ENCODE data around the gene LRRC58.
A peak's percentile ranks its signal among the peaks of the same experiment; 100 is the strongest.
"Not testable (repeated sequence)": the region's sequence is repeated elsewhere in the genome, so short reads cannot be mapped to it uniquely, and the experiment has no call there.

Gene LRRC58

GRCh38 chr3:120348991-120349854 lies at the start of gene LRRC58:
Gene LRRC58 (minus strand): TSS chr3:120349354. CDS start chr3:120349243, 111 bp downstream.
- no peaks in the 10 kb centered on the region for H3K9me3 ChIP-seq (ENCODE audit: control insufficient read depth, insufficient read depth, low read length)
- H3K36me3 ChIP-seq (ENCODE audit: control insufficient read depth, insufficient read depth, low read length), result no peaks in the 10 kb centered on the region; the same call in 1 of the 2 replicates
- no peaks in the 10 kb centered on the region for H3K27me3 ChIP-seq (ENCODE audit: control insufficient read depth, insufficient read depth, low read length)
- peak within 1 kb of the TSS; percentile 82 for H3K4me3 ChIP-seq (ENCODE audit: low read length)
- no peak within 1 kb of the TSS for H3K27ac ChIP-seq (ENCODE audit: low read length)
- no peaks in the 10 kb centered on the region for H3K4me1 ChIP-seq (ENCODE audit: control insufficient read depth, insufficient read depth, low read length)
- WGBS (ENCODE audit: insufficient coverage, insufficient read length), result no CpG with 5 or more reads among the region's 95 CpGs
- peak; percentile 54 for DNase-seq (ENCODE audit: low read depth, low spot score)

- Histone ChIP-seq H3K9me3 (ENCODE audit: control insufficient read depth, insufficient read depth, low read length) (no peaks in the 10 kb centered on the region), H3K4me3 (ENCODE audit: low read length) (no peak overlapping the region), H3K4me1 (ENCODE audit: control insufficient read depth, insufficient read depth, low read length) (no peaks in the 10 kb centered on the region), H3K36me3 (ENCODE audit: control insufficient read depth, insufficient read depth, low read length) (peaks cover 50% of the 10 kb centered on the region), H3K27me3 (ENCODE audit: control insufficient read depth, insufficient read depth, low read length) (no peaks in the 10 kb centered on the region), H3K27ac (ENCODE audit: low read length) (no peak overlapping the region)
- DNase-seq (ENCODE audit: low read depth, low spot score), result no peak
- WGBS (ENCODE audit: insufficient coverage, insufficient read length), result no CpG with 5 or more reads among the region's 8 CpGs
Observed at GRCh38 chr3:120396469-120396868, 47.3 kb upstream of the LRRC58 start.

GRCh38 chr3:120394347-120394746 lies 45.2 kb upstream of the LRRC58 start:
- Histone ChIP-seq H3K4me1 (ENCODE audit: control insufficient read depth, insufficient read depth, low read length) (no peaks in the 10 kb centered on the region), H3K27me3 (ENCODE audit: control insufficient read depth, insufficient read depth, low read length) (no peaks in the 10 kb centered on the region), H3K27ac (ENCODE audit: low read length) (no peak overlapping the region), H3K36me3 (ENCODE audit: control insufficient read depth, insufficient read depth, low read length) (peaks cover 30% of the 10 kb centered on the region), H3K4me3 (ENCODE audit: low read length) (no peak overlapping the region), H3K9me3 (ENCODE audit: control insufficient read depth, insufficient read depth, low read length) (no peaks in the 10 kb centered on the region)
- no peak for DNase-seq (ENCODE audit: low read depth, low spot score)
- no CpG with 5 or more reads among the region's 2 CpGs for WGBS (ENCODE audit: insufficient coverage, insufficient read length)

GRCh38 chr3:120393761-120394160 lies 44.6 kb upstream of the LRRC58 start:
- H3K27ac ChIP-seq (ENCODE audit: low read length), result no peak overlapping the region
- WGBS (ENCODE audit: insufficient coverage, insufficient read length), result no CpG with 5 or more reads among the region's 2 CpGs
- no peaks in the 10 kb centered on the region for H3K4me1 ChIP-seq (ENCODE audit: control insufficient read depth, insufficient read depth, low read length)
- no peak overlapping the region for H3K4me3 ChIP-seq (ENCODE audit: low read length)
- no peaks in the 10 kb centered on the region for H3K27me3 ChIP-seq (ENCODE audit: control insufficient read depth, insufficient read depth, low read length)
- no peaks in the 10 kb centered on the region for H3K9me3 ChIP-seq (ENCODE audit: control insufficient read depth, insufficient read depth, low read length)
- DNase-seq (ENCODE audit: low read depth, low spot score), result no peak
- H3K36me3 ChIP-seq (ENCODE audit: control insufficient read depth, insufficient read depth, low read length), result peaks cover 26% of the 10 kb centered on the region; the same call in 1 of the 2 replicates

GRCh38 chr3:120393243-120393642 lies 44.1 kb upstream of the LRRC58 start:
- Histone ChIP-seq H3K36me3 (ENCODE audit: control insufficient read depth, insufficient read depth, low read length) (peaks cover 22% of the 10 kb centered on the region; the same call in 1 of the 2 replicates), H3K27me3 (ENCODE audit: control insufficient read depth, insufficient read depth, low read length) (no peaks in the 10 kb centered on the region), H3K27ac (ENCODE audit: low read length) (no peak overlapping the region), H3K9me3 (ENCODE audit: control insufficient read depth, insufficient read depth, low read length) (no peaks in the 10 kb centered on the region), H3K4me1 (ENCODE audit: control insufficient read depth, insufficient read depth, low read length) (no peaks in the 10 kb centered on the region), H3K4me3 (ENCODE audit: low read length) (no peak overlapping the region)
- no peak for DNase-seq (ENCODE audit: low read depth, low spot score)
- no CpG with 5 or more reads among the region's 4 CpGs for WGBS (ENCODE audit: insufficient coverage, insufficient read length)

DNA sequence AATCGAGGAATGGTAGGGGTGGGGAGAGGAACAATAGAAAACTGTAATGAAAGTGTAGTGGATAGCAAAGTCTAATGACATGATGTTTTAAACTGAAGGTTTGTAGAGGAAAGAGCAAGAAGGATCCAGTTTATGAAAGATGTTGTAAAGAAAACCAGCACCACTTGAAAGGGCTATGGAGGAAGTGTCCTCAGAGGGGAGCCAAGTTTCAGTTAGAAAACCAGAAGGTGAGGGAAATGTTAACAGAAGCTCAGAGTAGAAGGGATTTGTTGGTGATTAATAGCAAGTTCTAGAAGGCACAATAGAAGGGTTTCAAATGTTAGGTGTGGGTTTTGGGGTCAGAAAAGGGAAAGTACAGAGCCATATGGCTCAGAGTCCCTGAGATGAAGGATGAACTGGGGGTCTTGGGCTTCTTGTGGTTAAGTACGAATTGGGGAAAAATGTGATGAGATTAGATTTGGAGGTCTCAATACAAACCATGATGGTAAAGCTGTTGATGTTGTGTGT lies 33.8 kb upstream of the LRRC58 start:
- no peak for DNase-seq (ENCODE audit: low read depth, low spot score)
- no peaks in the 10 kb centered on the region for H3K4me1 ChIP-seq (ENCODE audit: control insufficient read depth, insufficient read depth, low read length)
- 100% methylated on average over 1 of the region's 2 CpGs for WGBS (ENCODE audit: insufficient coverage, insufficient read length)
- H3K27ac ChIP-seq (ENCODE audit: low read length), result no peak overlapping the region
- peaks cover 1% of the 10 kb centered on the region; the same call in 1 of the 2 replicates for H3K27me3 ChIP-seq (ENCODE audit: control insufficient read depth, insufficient read depth, low read length)
- H3K9me3 ChIP-seq (ENCODE audit: control insufficient read depth, insufficient read depth, low read length), result no peaks in the 10 kb centered on the region
- H3K4me3 ChIP-seq (ENCODE audit: low read length), result no peak overlapping the region
- no peaks in the 10 kb centered on the region for H3K36me3 ChIP-seq (ENCODE audit: control insufficient read depth, insufficient read depth, low read length)

GRCh38 chr3:120381503-120381902 lies 32.3 kb upstream of the LRRC58 start:
- no CpG with 5 or more reads among the region's 2 CpGs for WGBS (ENCODE audit: insufficient coverage, insufficient read length)

DNA sequence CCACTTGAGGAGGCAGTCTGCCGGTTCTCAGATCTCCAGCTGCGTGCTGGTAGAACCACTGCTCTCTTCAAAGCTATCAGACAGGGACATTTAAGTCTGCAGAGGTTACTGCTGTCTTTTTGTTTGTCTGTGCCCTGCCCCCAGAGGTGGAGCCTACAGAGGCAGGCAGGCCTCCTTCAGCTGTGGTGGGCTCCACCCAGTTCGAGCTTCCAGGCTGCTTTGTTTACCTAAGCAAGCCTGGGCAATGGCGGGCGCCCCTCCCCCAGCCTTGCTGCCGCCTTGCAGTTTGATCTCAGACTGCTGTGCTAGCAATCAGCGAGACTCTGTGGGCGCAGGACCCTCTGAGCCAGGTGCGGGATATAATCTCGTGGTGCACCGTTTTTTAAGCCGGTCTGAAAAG lies 28.8 kb upstream of the LRRC58 start:
- H3K27me3 ChIP-seq (ENCODE audit: control insufficient read depth, insufficient read depth, low read length); DNase-seq (ENCODE audit: low read depth, low spot score); H3K4me3 ChIP-seq (ENCODE audit: low read length); H3K4me1 ChIP-seq (ENCODE audit: control insufficient read depth, insufficient read depth, low read length); H3K9me3 ChIP-seq (ENCODE audit: control insufficient read depth, insufficient read depth, low read length); H3K27ac ChIP-seq (ENCODE audit: low read length); H3K36me3 ChIP-seq (ENCODE audit: control insufficient read depth, insufficient read depth, low read length): not testable (repeated sequence)
- WGBS (ENCODE audit: insufficient coverage, insufficient read length), result no CpG with 5 or more reads among the region's 12 CpGs

More at GRCh38 chr3:120381503-120381902, 32.3 kb upstream of the LRRC58 start:
- Histone ChIP-seq H3K27ac (ENCODE audit: low read length) (no peak overlapping the region), H3K4me3 (ENCODE audit: low read length) (no peak overlapping the region), H3K36me3 (ENCODE audit: control insufficient read depth, insufficient read depth, low read length) (no peaks in the 10 kb centered on the region), H3K9me3 (ENCODE audit: control insufficient read depth, insufficient read depth, low read length) (no peaks in the 10 kb centered on the region), H3K4me1 (ENCODE audit: control insufficient read depth, insufficient read depth, low read length) (no peaks in the 10 kb centered on the region), H3K27me3 (ENCODE audit: control insufficient read depth, insufficient read depth, low read length) (peaks cover under 1% of the 10 kb centered on the region; the same call in 1 of the 2 replicates)
- DNase-seq (ENCODE audit: low read depth, low spot score), result no peak

DNA sequence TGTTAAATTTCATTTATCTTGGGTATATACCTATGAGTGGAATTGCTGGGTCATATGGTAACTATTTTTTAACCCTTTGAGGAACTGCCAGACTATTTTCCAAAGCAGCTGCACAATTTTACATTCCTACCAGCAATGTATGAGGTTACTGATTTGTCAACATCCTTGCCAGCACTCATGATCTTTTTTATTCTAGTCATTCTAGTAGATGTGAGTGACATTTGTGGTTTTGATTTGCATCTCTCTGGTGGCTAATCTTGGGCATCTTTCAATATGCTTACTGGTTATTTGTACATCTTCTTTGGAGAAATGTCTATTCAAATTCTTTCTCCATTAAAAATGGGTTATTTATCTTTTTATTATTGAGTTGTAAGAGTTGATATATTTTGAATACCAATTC lies 21.3 kb upstream of the LRRC58 start:
- Histone ChIP-seq H3K36me3 (ENCODE audit: control insufficient read depth, insufficient read depth, low read length) (no peaks in the 10 kb centered on the region), H3K9me3 (ENCODE audit: control insufficient read depth, insufficient read depth, low read length) (no peaks in the 10 kb centered on the region), H3K27ac (ENCODE audit: low read length) (no peak overlapping the region), H3K4me3 (ENCODE audit: low read length) (no peak overlapping the region), H3K4me1 (ENCODE audit: control insufficient read depth, insufficient read depth, low read length) (no peaks in the 10 kb centered on the region), H3K27me3 (ENCODE audit: control insufficient read depth, insufficient read depth, low read length) (no peaks in the 10 kb centered on the region)
- no peak for DNase-seq (ENCODE audit: low read depth, low spot score)

DNA sequence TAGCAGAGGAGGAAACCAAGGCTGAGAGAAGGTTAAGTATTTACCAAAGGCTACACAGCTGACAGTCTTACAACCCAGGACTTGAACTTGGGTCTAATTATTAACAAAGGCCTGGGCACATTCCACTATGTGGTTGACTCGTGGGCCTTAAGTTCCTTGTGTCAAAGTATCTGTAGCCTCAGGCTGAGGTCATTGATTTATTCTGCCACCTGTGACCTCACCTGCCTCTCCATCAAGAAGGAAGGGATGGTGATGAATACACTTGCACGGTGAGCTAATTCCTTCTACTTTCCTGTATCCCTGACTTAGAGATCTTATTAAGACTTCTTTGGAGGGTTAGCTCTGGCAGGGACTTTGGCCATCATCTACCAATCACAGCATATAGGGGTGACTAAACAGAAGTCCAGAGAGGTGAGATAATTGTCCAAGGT lies 19.9 kb upstream of the LRRC58 start:
- no peaks in the 10 kb centered on the region for H3K27me3 ChIP-seq (ENCODE audit: control insufficient read depth, insufficient read depth, low read length)
- H3K4me1 ChIP-seq (ENCODE audit: control insufficient read depth, insufficient read depth, low read length), result no peaks in the 10 kb centered on the region
- H3K4me3 ChIP-seq (ENCODE audit: low read length), result no peak overlapping the region
- H3K27ac ChIP-seq (ENCODE audit: low read length), result no peak overlapping the region
- no CpG with 5 or more reads among the region's 2 CpGs for WGBS (ENCODE audit: insufficient coverage, insufficient read length)
- no peak for DNase-seq (ENCODE audit: low read depth, low spot score)
- no peaks in the 10 kb centered on the region for H3K36me3 ChIP-seq (ENCODE audit: control insufficient read depth, insufficient read depth, low read length)
- no peaks in the 10 kb centered on the region for H3K9me3 ChIP-seq (ENCODE audit: control insufficient read depth, insufficient read depth, low read length)

Measured in iPS DF 6.9 (cell line).